GM12878 (cell line): ENCODE results near the gene HABP2. TPM values are rescaled to one million over a fixed set of nuclear protein-coding genes. Genes with fewer than 3 reads are reported as not detected.

Experiments
- ATAC-seq: fragments of 200-7000 bp; cut with Tn5 transposase; 3 replicates; pipeline ENCODE4 v1.9.1; 2020; ENCODE audit warnings: mild to moderate bottlenecking, moderate library complexity
- BruUV-seq: library from RNA; stranded (reverse); fragments of 400-500 nt; replicated peaks from 2 replicates; lab custom pipeline; 2021; lab: Mats Ljungman, UMichigan
- CTCF ChIA-PET: fragments of 300-600 bp; sonication (Branson Sonifier 250); formaldehyde crosslinking; extraction: SDS; loops from one replicate; lab custom pipeline; 2021; ENCODE audit warnings: inconsistent platforms; lab: Yijun Ruan, JAX
- POLR2A ChIA-PET: fragments of 350-600 bp; formaldehyde crosslinking; extraction: SDS; loops from one replicate; lab custom pipeline; 2021; ENCODE audit warnings: inconsistent platforms; lab: Charles Lee
- RAD21 ChIA-PET: fragments of 300-600 bp; sonication (Branson Sonifier 250); formaldehyde crosslinking; loops from one replicate; lab custom pipeline; 2023; ENCODE audit warnings: antibody characterized with exemption; ENCODE audit not compliant: unreplicated experiment; lab: Charles Lee
- SMC1A ChIA-PET: fragments of 300-600 bp; sonication (Branson Sonifier 250); formaldehyde crosslinking; loops from one replicate; lab custom pipeline; 2023; ENCODE audit not compliant: unreplicated experiment, uncharacterized antibody; lab: Charles Lee
- DNase-seq: peaks from one replicate; pipeline ENCODE4 v3.0.0-alpha.2; 2011; ENCODE audit warnings: low read depth, low spot score
- FAIRE-seq: peaks from 3 replicates; lab custom pipeline; 2011; peaks lifted over from hg19 to GRCh38; lab: Jason Lieb, UNC
- H2AFZ ChIP-seq: 2 replicates; pipeline ENCODE4 v1.6.0; 2011; ENCODE audit warnings: low read depth, low read length, control low read depth; ENCODE audit not compliant: control insufficient read depth
- H3K27ac ChIP-seq: 2 replicates; pipeline ENCODE4 v1.5.1; 2011; ENCODE audit warnings: control low read depth; ENCODE audit not compliant: control insufficient read depth, insufficient read depth
- H3K27me3 ChIP-seq, 2 experiments: replicated peaks in 1 of 2; 2 replicates each; pipeline versions ENCODE4 v1.6.0 to v1.6.1; 2011; ENCODE audit warnings: low read length in 1 of 2; ENCODE audit not compliant: control insufficient read depth in 2 of 2, insufficient read depth in 2 of 2
- H3K36me3 ChIP-seq, 2 experiments: 2 replicates each; pipeline ENCODE4 v1.5.1; 2011; ENCODE audit warnings: low read length in 1 of 2; ENCODE audit not compliant: control insufficient read depth in 2 of 2, insufficient read depth in 2 of 2
- H3K4me1 ChIP-seq: 2 replicates; pipeline ENCODE4 v1.6.1; 2011; ENCODE audit warnings: mild to moderate bottlenecking, low read length, moderate library complexity, mixed read lengths; ENCODE audit not compliant: control insufficient read depth, insufficient read depth
- H3K4me2 ChIP-seq: 2 replicates; pipeline ENCODE4 v1.6.0; 2011; ENCODE audit warnings: control low read depth; ENCODE audit not compliant: control insufficient read depth, insufficient read depth
- H3K4me3 ChIP-seq: fragments of 200-600 bp; sonication (generic); 2 replicates; pipeline ENCODE4 v1.5.1; 2016
- H3K79me2 ChIP-seq: 2 replicates; pipeline ENCODE4 v1.6.0; 2011; ENCODE audit warnings: low read length; ENCODE audit not compliant: control insufficient read depth, insufficient read depth
- H3K9ac ChIP-seq: 2 replicates; pipeline ENCODE4 v1.8.0; 2011; ENCODE audit warnings: low read length, control low read depth, mixed read lengths; ENCODE audit not compliant: control insufficient read depth, insufficient read depth
- H3K9me3 ChIP-seq: replicated peaks from 3 replicates; pipeline ENCODE4 v1.5.1; 2011; ENCODE audit warnings: mild to moderate bottlenecking, low read length; ENCODE audit not compliant: control insufficient read depth, insufficient read depth
- H4K20me1 ChIP-seq: 2 replicates; pipeline ENCODE4 v1.6.0; 2011; ENCODE audit not compliant: control insufficient read depth, insufficient read depth
- CBFB ChIP-seq: IDR thresholded peaks from 2 replicates; pipeline ENCODE4 v1.6.1; 2016; ENCODE audit warnings: antibody characterized with exemption, low read depth
- HCFC1 ChIP-seq: fragments of 150-350 bp; IDR thresholded peaks from 2 replicates; pipeline ENCODE4 v1.6.1; 2014; ENCODE audit warnings: low read length
- IRF4 ChIP-seq: IDR thresholded peaks from 2 replicates; pipeline ENCODE4 v1.6.1; 2011; ENCODE audit warnings: low read depth, low read length
- POLR2AphosphoS5 ChIP-seq: IDR thresholded peaks from 2 replicates; pipeline ENCODE4 v1.6.1; 2011; ENCODE audit warnings: mild to moderate bottlenecking, low read length, inconsistent platforms
- POU2F2 ChIP-seq: IDR thresholded peaks from 3 replicates; pipeline ENCODE4 v1.6.1; 2011; ENCODE audit warnings: low read depth, mild to moderate bottlenecking, low read length, borderline replicate concordance
- RUNX3 ChIP-seq: IDR thresholded peaks from 2 replicates; pipeline ENCODE4 v1.6.1; 2012; ENCODE audit warnings: low read length, inconsistent platforms
- SREBF2 ChIP-seq: IDR thresholded peaks from 2 replicates; pipeline ENCODE4 v1.6.1; 2012; ENCODE audit warnings: mild to moderate bottlenecking, low read length
- TBL1XR1 ChIP-seq: IDR thresholded peaks from 2 replicates; pipeline ENCODE4 v1.6.1; 2012; ENCODE audit warnings: low read depth, low read length, improper control_type of control experiment
- ZBTB33 ChIP-seq: fragments of 450-650 bp; IDR thresholded peaks from 2 replicates; pipeline ENCODE4 v1.6.1; 2017; ENCODE audit warnings: mild to moderate bottlenecking
- WGBS: methylation state at CpG from one replicate; pipeline ENCODE4 v1.1.6; 2016; ENCODE audit warnings: low lambda C conversion rate; ENCODE audit not compliant: insufficient replicate concordance, insufficient coverage; ENCODE audit errors: missing lambda C conversion rate; 5-methylcytosine and 5-hydroxymethylcytosine counted together
- in situ Hi-C: fragments of 300-500 bp; cut with MboI; formaldehyde crosslinking; loops from 9 replicates; pipeline ENCODE4 v1.14.3; 2018; ENCODE audit warnings: mixed read lengths
- intact Hi-C: fragments of 100-400 bp; cut with micrococcal nuclease; formaldehyde crosslinking; loops from one replicate; pipeline ENCODE4 v1.14.2; 2022; ENCODE audit not compliant: unreplicated experiment
- polyA plus RNA-seq, 11 experiments: library from polyadenylated mRNA; depleted of rRNA in 4 of 11; unstranded in 6 of 11; stranded (reverse) in 5 of 11; fragments of >200 nt; fragmentation: Nextera tagmentation in 4 of 11; fragmentation: Illumina TruSeq in 1 of 11; extraction: Ambion mirVana in 4 of 11; extraction: Trizol in 1 of 11; gene quantifications; 1 replicate in 1 of 11; 2 replicates in 10 of 11; pipeline versions ENCODE4 v1.2.1 to v1.2.3, GENCODE V29; 2011 to 2016; ENCODE audit warnings: inconsistent platforms in 2 of 11, missing spikeins in 2 of 11, low read depth in 1 of 11
- total RNA-seq, 4 experiments: library from RNA; depleted of rRNA in 3 of 4; stranded (reverse); fragments of >200 nt in 3 of 4; fragmentation: Illumina TruSeq in 1 of 4; extraction: Trizol in 1 of 4; gene quantifications; 2 replicates each; pipeline versions ENCODE4 v1.2.1 to v1.2.3, GENCODE V29; 2013 to 2021
- TF ChIP-seq, protein P1 (sequence below): fragments of 450-650 bp; formaldehyde crosslinking; IDR thresholded peaks from 2 replicates; pipeline ENCODE4 v1.5.0; 2022; ENCODE audit warnings: mild to moderate bottlenecking, missing genetic modification characterization

HABP2 gene
- total and polyA plus RNA-seq, 10 of the 15 experiments (the other 5 are each of a cell fraction or from before 2014, with no cell fraction given): 0.13 TPM; not detected in 9

GRCh38 chr10:113525713-113526112 lies 27.1 kb upstream of the HABP2 start:
- no peak for FAIRE-seq
- Histone ChIP-seq H3K27me3 (peaks cover 0 to 3% of the 10 kb centered on the region in 2 experiments; a peak in 1 of 4 replicates), H3K36me3 (no peaks in the 10 kb centered on the region), H3K4me3 (no peak overlapping the region), H4K20me1 (no peaks in the 10 kb centered on the region), H2AFZ (no peak overlapping the region), H3K9ac (no peak overlapping the region)
- DNase-seq: no peak
- in situ Hi-C loops: no loop called here
- SMC1A ChIA-PET: no interaction called here
- TF ChIP-seq SREBF2: no peak
- TF ChIP-seq, all 136 proteins: peak for 0
- intact Hi-C loops: loop anchor here (10.0 kb wide), 3 partner anchors 801 to 1051 kb away; no protein-coding TSS in a partner anchor
- no TSS peak for BruUV-seq
- ChIA-PET POLR2A (interaction anchor here (0.7 kb wide), 1 partner anchor 19 kb away, joined by 3 read pairs; no protein-coding TSS in a partner anchor), RAD21 (no interaction called here), CTCF (interaction anchor here (1.5 kb wide), 1 partner anchor 1054 kb away, joined by 5 read pairs; no protein-coding TSS in a partner anchor)
- Histone ChIP-seq H3K9me3 (no peaks in the 10 kb centered on the region), H3K27ac (no peak overlapping the region), H3K4me1 (no peaks in the 10 kb centered on the region), H3K79me2 (no peaks in the 10 kb centered on the region), H3K4me2 (no peak overlapping the region)
- ATAC-seq: no peak
- WGBS: 1% methylated on average over 5 of the region's 5 CpGs

GRCh38 chr10:113527211-113527906 lies 25.5 kb upstream of the HABP2 start:
- ChIA-PET RAD21 (no interaction called here), SMC1A (no interaction called here), CTCF (interaction anchor here (1.6 kb wide), 1 partner anchor 28 kb away, joined by 4 read pairs; no protein-coding TSS in a partner anchor), POLR2A (no interaction called here)
- ATAC-seq: no peak
- peaks cover 0 to 3% of the 10 kb centered on the region in 2 experiments; a peak in 1 of 4 replicates for H3K27me3 ChIP-seq
- 23% methylated on average over 9 of the region's 9 CpGs for WGBS
- no peak for DNase-seq
- no peak overlapping the region for H3K9ac ChIP-seq
- in situ Hi-C loops: no loop called here
- TF ChIP-seq RUNX3 (no peak), HCFC1 (no peak), CBFB (no peak), TBL1XR1 (no peak), POLR2AphosphoS5 (no peak), ZBTB33 (no peak), IRF4 (no peak), POU2F2 (no peak)
- TF ChIP-seq, protein P1, sequence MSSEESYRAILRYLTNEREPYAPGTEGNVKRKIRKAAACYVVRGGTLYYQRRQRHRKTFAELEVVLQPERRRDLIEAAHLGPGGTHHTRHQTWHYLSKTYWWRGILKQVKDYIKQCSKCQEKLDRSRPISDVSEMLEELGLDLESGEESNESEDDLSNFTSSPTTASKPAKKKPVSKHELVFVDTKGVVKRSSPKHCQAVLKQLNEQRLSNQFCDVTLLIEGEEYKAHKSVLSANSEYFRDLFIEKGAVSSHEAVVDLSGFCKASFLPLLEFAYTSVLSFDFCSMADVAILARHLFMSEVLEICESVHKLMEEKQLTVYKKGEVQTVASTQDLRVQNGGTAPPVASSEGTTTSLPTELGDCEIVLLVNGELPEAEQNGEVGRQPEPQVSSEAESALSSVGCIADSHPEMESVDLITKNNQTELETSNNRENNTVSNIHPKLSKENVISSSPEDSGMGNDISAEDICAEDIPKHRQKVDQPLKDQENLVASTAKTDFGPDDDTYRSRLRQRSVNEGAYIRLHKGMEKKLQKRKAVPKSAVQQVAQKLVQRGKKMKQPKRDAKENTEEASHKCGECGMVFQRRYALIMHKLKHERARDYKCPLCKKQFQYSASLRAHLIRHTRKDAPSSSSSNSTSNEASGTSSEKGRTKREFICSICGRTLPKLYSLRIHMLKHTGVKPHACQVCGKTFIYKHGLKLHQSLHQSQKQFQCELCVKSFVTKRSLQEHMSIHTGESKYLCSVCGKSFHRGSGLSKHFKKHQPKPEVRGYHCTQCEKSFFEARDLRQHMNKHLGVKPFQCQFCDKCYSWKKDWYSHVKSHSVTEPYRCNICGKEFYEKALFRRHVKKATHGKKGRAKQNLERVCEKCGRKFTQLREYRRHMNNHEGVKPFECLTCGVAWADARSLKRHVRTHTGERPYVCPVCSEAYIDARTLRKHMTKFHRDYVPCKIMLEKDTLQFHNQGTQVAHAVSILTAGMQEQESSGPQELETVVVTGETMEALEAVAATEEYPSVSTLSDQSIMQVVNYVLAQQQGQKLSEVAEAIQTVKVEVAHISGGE (CRISPR knock-in tag): no peak
- H3K27ac ChIP-seq: no peak overlapping the region
- no peaks in the 10 kb centered on the region for H3K79me2 ChIP-seq
- no peaks in the 10 kb centered on the region for H3K36me3 ChIP-seq
- H4K20me1 ChIP-seq: no peaks in the 10 kb centered on the region
- no peak for FAIRE-seq
- H3K9me3 ChIP-seq: no peaks in the 10 kb centered on the region
- no peak overlapping the region for H3K4me2 ChIP-seq
- no peak overlapping the region for H3K4me3 ChIP-seq
- no peaks in the 10 kb centered on the region for H3K4me1 ChIP-seq
- intact Hi-C loops: loop anchor here (10.0 kb wide), 3 partner anchors 803 to 1053 kb away; no protein-coding TSS in a partner anchor
- no peak overlapping the region for H2AFZ ChIP-seq
- BruUV-seq: no TSS peak
